LNCaP clone FGC (cell line): ENCODE measurements around the gene NUDT4B.
"Not testable (repeated sequence)": the region's sequence is repeated elsewhere in the genome, so short reads cannot be mapped to it uniquely, and the experiment has no call there.

Experiments
- DNase-seq: peaks from one replicate; pipeline ENCODE4 v3.0.0-alpha.2; 2011; ENCODE audit warnings: low read depth
- H3K4me3 ChIP-seq: 2 replicates; pipeline ENCODE4 v1.5.1; 2011; ENCODE audit warnings: mild to moderate bottlenecking, low read depth, low read length, control low read depth

NUDT4B gene

GRCh38 chr1:148748563-148749334 is at the start of gene NUDT4B:
NUDT4B (plus strand) TSS chr1:148748774; CDS start chr1:148748953, 179 bp downstream.
- H3K4me3 ChIP-seq, DNase-seq: not testable (repeated sequence)

GRCh38 chr1:148699357-148699756 is 49.2 kb upstream of the NUDT4B start:
- H3K4me3 ChIP-seq, DNase-seq: not testable (repeated sequence)

DNA sequence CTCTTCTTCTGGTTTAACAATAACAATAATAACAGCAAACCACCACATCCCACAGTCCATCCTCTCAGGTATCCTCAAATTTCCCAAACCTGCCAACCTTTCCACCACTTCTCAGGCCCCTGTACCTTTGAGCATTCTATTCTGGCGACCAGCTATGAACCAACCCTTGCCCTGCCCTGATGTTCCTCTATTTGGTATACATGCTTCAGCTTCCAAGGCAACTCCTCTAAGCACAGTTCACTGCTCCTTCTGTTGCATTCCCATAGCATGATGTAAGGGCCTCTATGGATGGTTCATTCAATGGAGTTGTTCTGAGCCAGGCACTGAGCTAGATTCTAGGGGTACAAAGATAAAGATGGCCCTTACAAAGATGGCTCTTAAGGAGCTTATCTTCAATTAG is 46.3 kb upstream of the NUDT4B start:
- not testable (repeated sequence) for H3K4me3 ChIP-seq, DNase-seq

DNA sequence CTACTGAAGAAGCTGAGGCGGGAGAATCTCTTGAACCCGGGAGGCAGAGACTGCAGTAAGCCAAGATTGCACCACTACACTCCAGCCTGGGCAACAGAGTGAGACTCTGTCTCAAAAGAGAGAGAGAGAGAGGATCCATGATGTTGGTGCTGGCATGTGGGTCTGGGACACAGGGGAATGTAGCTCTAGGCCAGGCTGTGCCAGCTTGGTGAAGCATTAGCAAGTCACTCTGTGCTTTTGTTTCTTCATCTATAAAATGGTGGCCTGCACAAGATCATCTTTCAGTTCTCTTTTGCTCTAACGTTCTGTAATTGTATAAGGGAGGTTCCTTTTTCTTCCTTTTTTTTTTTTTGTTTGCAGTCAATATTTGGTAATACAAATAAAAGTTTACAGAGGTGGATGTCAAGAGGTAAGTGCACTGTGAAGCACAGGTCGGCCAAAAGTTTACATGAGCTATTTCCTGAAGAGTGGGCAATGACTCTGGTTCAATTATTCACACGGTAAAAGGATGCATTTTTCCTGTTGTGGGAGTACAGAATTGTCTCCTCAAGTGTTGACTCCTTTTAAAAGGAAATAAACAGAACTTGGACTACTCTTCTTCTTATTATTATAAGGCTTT is 44.5 kb upstream of the NUDT4B start:
- not testable (repeated sequence) for DNase-seq, H3K4me3 ChIP-seq

GRCh38 chr1:148705316-148705948 is 43.1 kb upstream of the NUDT4B start:
- DNase-seq, result not testable (repeated sequence)

GRCh38 chr1:148708779-148709333 is 39.7 kb upstream of the NUDT4B start:
- DNase-seq, H3K4me3 ChIP-seq: not testable (repeated sequence)

More at GRCh38 chr1:148705316-148705948, 43.1 kb upstream of the NUDT4B start:
- not testable (repeated sequence) for H3K4me3 ChIP-seq

DNA sequence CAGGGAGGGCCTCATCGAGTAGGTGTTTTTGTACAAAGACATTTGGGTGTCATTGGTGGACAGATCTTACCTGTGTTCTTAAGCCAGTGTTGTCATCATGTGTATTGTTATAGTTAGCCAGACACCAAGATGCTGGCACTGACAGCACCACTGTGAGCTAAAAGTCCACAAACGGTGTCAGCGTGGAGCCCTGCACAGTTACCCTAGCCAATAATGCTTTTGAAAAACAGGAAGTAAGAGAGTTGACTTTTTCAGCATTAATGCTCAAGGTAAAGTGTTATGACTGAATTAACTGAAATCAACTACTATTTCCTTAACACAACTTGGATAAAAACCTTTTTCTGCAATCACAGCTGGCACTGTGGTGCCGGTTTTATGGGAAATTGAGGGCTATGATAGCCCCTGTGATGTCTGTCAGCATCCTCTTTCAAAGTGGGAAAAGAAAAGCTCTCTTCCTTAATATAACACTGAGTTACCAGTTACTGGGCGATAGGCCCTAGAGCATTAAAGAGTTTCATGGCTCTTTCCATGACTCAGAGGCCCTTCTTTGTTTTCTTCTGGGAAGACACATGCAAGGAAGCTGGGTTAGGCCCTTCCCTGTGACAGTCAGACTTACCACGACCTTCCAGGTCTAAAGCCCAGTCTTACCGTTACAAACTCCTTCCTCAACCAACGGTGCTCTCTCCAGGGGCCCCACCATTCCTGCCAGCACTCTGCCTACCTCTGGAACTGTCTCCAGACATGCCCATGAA is 37.6 kb upstream of the NUDT4B start:
- H3K4me3 ChIP-seq, DNase-seq: not testable (repeated sequence)

DNA sequence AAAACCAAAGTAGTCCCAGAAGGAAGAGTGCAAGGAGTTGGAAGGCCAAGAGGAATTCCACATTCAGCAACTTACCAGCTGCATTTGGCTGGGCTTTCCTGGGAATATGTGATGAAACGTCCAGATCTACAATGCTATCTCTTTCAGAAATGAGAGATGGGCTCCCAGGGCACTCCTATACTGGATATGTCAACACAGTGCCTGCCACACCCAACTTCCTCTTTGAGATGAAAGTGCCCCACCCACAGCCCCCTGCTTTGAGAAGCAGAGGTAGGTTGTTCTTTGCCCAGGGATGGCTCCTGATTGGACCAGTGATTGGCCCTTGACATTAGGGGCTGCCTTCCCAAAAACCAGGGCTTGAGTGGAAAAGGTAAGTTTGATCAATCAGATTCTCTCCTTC is 36.2 kb upstream of the NUDT4B start:
- H3K4me3 ChIP-seq, DNase-seq: not testable (repeated sequence)

DNA sequence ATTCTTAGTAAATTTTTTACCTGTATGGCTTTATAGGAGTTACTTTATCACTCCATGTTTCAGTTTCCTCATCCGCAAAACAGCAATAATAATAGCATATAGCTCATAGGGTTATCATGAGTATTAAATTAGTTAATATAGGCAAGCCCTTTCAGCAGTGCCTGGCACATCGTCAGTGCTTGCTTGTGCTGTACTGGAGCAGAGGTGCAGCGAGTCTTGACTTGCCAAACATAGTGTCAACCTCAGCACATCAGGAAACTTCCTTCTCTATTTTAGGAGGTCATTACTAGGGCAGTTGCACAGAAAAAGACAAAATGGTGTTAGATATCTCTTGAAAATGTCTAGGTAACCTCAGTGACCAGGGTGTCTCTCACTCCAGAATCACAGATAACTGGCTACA is 33.1 kb upstream of the NUDT4B start:
- DNase-seq, H3K4me3 ChIP-seq: not testable (repeated sequence)

DNA sequence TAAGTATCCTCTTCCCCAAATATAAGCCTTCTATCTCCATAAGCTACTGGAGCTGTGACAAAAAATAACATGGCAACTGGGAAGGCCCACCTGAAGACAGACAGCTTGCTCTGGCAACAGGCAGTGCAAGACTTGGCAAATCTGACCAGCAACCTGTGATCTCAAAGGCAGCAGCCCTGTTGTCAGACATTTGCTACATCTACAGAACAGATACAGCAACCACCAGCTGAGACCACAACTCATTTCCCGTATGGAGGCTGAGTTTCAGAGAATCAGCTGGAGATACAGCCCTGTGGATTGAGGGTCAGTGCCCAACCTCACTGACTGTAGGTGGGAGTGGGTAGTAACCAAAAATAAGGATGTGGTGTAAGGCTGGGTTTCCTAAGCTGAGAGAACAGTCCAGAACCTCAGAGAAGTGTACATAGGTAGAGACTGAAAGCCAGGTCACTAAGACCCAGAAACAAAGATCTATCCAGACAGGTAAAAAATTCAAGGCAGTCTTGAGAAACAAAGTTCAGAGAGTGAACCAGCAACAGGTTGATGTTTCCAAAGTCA is 31.5 kb upstream of the NUDT4B start:
- not testable (repeated sequence) for DNase-seq, H3K4me3 ChIP-seq

- H3K4me3 ChIP-seq, DNase-seq: not testable (repeated sequence)
Observed at GRCh38 chr1:148720918-148721317, 27.7 kb upstream of the NUDT4B start.

DNA sequence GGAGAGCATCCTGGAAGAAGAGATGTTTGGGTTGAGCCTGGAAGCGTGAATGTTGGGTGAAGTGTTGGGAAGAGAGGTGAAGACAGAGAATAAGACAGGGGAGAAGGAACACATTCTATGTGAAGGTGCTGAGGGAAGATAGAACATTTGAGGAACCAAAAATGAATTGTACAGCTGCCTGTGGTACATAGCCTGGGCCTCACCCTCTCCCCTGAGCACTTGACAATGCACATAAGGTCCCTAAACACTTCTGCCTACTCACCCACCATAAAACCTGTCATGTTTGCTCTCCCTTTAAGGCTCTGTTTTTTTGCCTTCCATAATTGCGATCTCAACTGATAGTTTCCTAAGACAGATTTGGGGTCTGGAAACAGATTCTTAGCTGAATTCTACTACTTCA is 25.8 kb upstream of the NUDT4B start:
- not testable (repeated sequence) for DNase-seq, H3K4me3 ChIP-seq

- H3K4me3 ChIP-seq, DNase-seq: not testable (repeated sequence)
Observed at GRCh38 chr1:148723515-148723914, 25.1 kb upstream of the NUDT4B start.

DNA sequence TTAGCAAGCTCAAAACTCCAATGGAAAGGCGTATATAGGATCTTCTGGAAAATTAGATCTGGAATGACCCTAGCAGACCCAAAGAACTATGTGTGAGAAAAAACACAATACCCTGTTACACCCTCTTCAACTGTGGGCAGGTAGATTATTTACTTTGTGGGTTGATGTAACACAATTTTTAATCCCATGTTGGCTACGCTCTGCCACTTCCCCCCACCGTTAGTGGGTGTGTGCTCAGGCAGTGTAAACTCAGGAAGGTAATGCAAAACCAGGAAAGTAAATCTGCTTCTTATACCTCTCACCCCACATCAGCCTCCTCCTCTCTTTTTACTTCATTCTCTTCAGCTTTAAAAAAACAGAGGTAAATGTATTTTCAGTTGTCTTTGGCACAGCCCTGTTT is 23.7 kb upstream of the NUDT4B start:
- DNase-seq, H3K4me3 ChIP-seq: not testable (repeated sequence)

- H3K4me3 ChIP-seq, DNase-seq: not testable (repeated sequence)
Observed at GRCh38 chr1:148727862-148728261, 20.7 kb upstream of the NUDT4B start.

GRCh38 chr1:148729128-148729527 is 19.4 kb upstream of the NUDT4B start:
- DNase-seq, H3K4me3 ChIP-seq: not testable (repeated sequence)

DNA sequence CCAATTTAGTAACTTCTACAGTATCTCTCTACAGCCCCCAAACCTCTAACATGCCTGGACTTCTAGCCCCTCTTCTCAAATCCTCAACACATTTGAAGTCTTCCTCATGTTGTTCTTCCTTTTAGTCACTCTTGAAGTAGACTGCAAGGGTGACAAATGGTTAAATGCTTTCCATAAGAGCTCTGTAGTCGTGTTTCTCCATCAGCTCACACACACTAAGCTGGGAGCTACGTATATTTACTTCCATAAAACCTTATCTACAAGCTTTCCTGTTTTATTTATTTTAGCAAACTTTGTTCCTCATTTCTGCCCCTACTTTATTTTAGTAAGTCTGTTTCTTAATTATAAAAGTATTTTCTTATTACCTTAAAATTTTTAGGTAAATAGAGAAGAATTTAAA is 19.0 kb upstream of the NUDT4B start:
- not testable (repeated sequence) for H3K4me3 ChIP-seq, DNase-seq

GRCh38 chr1:148732277-148732676 is 16.3 kb upstream of the NUDT4B start:
- not testable (repeated sequence) for H3K4me3 ChIP-seq

More at GRCh38 chr1:148732277-148732676, 16.3 kb upstream of the NUDT4B start:
- DNase-seq, result not testable (repeated sequence)
